ENCODE measurements around the gene TMEM244.

- TF ChIP-seq CTCF (IDR thresholded peaks at IDR 0.05) (no peak), EP300 (IDR thresholded peaks at IDR 0.05) (no peak)
Observed at GRCh38 chr6:129842881-129843409, 18.2 kb downstream of the TMEM244 start.

Measured in ovary (tissue), 3 donors.